Naive thymus-derived CD4-positive, alpha-beta T cell (primary cell): ENCODE measurements around the gene DDR1. TPM values are rescaled to one million over a fixed set of nuclear protein-coding genes. Genes with fewer than 3 reads are reported as not detected.

Experiments
- ATAC-seq: fragments of 150-1000 bp; cut with Tn5 transposase; 2 replicates; pipeline ENCODE4 v1.10.0; 2021; ENCODE audit warnings: mild to moderate bottlenecking, moderate library complexity
- CTCF ChIA-PET: fragments of 350-600 bp; sonication (Branson Sonifier 250); formaldehyde crosslinking; loops from one replicate; lab custom pipeline; 2021; ENCODE audit warnings: antibody characterized with exemption; lab: Charles Lee
- POLR2A ChIA-PET: fragments of 350-600 bp; sonication (Branson Sonifier 250); formaldehyde crosslinking; loops from one replicate; lab custom pipeline; 2021; ENCODE audit warnings: antibody characterized with exemption, inconsistent platforms; lab: Charles Lee
- DNase-seq, 9 donors: peaks; one replicate each; pipeline versions ENCODE4 v3.0.0 to v3.0.0-alpha.2; 2020 to 2022; ENCODE audit warnings: mixed read lengths in 1 of 9
- H3K27ac ChIP-seq: one replicate; pipeline ENCODE4 v1.7.0; 2013; ENCODE audit warnings: mild to moderate bottlenecking, low read depth, low read length, moderate library complexity
- H3K27me3 ChIP-seq, 2 donors: one replicate each; pipeline ENCODE4 v1.7.0; 2013; ENCODE audit warnings: low read length in 2 of 2, mild to moderate bottlenecking in 2 of 2, moderate library complexity in 2 of 2; ENCODE audit not compliant: control insufficient read depth in 2 of 2, insufficient read depth in 2 of 2
- H3K36me3 ChIP-seq, 3 experiments: 1 replicate in 2 of 3; 2 replicates in 1 of 3; pipeline ENCODE4 v1.7.0; 2013; ENCODE audit warnings: low read length in 3 of 3, mild to moderate bottlenecking in 3 of 3, moderate library complexity in 1 of 3; ENCODE audit not compliant: insufficient read depth in 3 of 3, control insufficient read depth in 2 of 3
- H3K4me1 ChIP-seq, 2 donors: one replicate each; pipeline ENCODE4 v1.7.0; 2013; ENCODE audit warnings: low read length in 2 of 2, mild to moderate bottlenecking in 2 of 2, moderate library complexity in 1 of 2; ENCODE audit not compliant: control insufficient read depth in 2 of 2, insufficient read depth in 2 of 2
- H3K4me3 ChIP-seq: 2 replicates; pipeline ENCODE4 v1.7.0; 2013; ENCODE audit warnings: mild to moderate bottlenecking, low read length
- H3K9me3 ChIP-seq, 3 experiments: 1 replicate in 2 of 3; 2 replicates in 1 of 3; pipeline ENCODE4 v1.7.0; 2013; ENCODE audit warnings: low read length in 3 of 3; ENCODE audit not compliant: control insufficient read depth in 2 of 3
- H3K27ac Mint-ChIP-seq, 9 donors: one replicate each; pipeline ENCODE4 v1.8.0; 2020 to 2022; ENCODE audit warnings: mixed read lengths in 9 of 9, mild to moderate bottlenecking in 8 of 9, moderate library complexity in 5 of 9, inconsistent platforms in 2 of 9
- H3K27me3 Mint-ChIP-seq, 5 donors: one replicate each; pipeline ENCODE4 v1.8.0; 2021 to 2022; ENCODE audit warnings: mixed read lengths in 5 of 5, mild to moderate bottlenecking in 1 of 5
- H3K36me3 Mint-ChIP-seq, 5 donors: one replicate each; pipeline ENCODE4 v1.8.0; 2020 to 2022; ENCODE audit warnings: mixed read lengths in 5 of 5, mild to moderate bottlenecking in 3 of 5, inconsistent platforms in 1 of 5
- H3K4me1 Mint-ChIP-seq, 7 donors: one replicate each; pipeline ENCODE4 v1.8.0; 2020 to 2022; ENCODE audit warnings: mixed read lengths in 7 of 7, mild to moderate bottlenecking in 3 of 7, inconsistent platforms in 1 of 7
- H3K4me3 Mint-ChIP-seq, 10 donors: one replicate each; pipeline ENCODE4 v1.8.0; 2020 to 2022; ENCODE audit warnings: mild to moderate bottlenecking in 10 of 10, mixed read lengths in 10 of 10, moderate library complexity in 6 of 10, inconsistent platforms in 2 of 10
- H3K9me3 Mint-ChIP-seq, 11 donors: one replicate each; pipeline ENCODE4 v1.8.0; 2020 to 2022; ENCODE audit warnings: mixed read lengths in 11 of 11, mild to moderate bottlenecking in 4 of 11, inconsistent platforms in 1 of 11, moderate library complexity in 1 of 11
- intact Hi-C, 2 donors: fragments of 100-400 bp; cut with micrococcal nuclease; formaldehyde crosslinking; loops; one replicate each; pipeline ENCODE4 v1.15.1; 2023
- polyA plus RNA-seq, 2 donors: library from polyadenylated mRNA; unstranded; fragments of 300-500 nt; fragmentation: Illumina TruSeq; gene quantifications; one replicate each; pipeline ENCODE4 v1.2.3, GENCODE V29; 2021
- total RNA-seq, 6 experiments: library from RNA in 5 of 6; stranded (reverse) in 5 of 6; gene quantifications; 1 replicate in 5 of 6; 2 replicates in 1 of 6; pipeline ENCODE4 v1.2.3 and lab custom pipeline; 2021 to 2026

DDR1 gene
- total and polyA plus RNA-seq, 7 experiments from 2014 or later, result 1.8 to 23.8 (median 17.3) TPM

DNA sequence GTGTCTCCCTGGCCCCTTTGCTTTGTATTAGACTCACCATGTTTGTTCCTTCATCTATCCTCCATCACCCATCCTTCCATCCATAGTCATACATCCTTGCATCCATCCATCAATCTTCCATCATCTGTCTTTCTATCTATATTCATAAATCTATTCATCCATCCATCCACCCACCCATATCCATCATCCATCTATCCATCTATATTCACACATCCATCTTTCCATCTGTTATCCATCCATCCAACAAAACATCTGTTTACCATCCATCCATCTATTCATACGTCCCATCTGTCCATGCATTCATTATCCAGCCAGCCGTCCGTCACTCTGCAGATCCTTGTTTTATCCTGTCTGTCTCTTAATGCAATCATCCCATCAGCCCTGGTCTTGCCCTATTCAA is 10.6 kb downstream of the DDR1 start:
- peaks cover 0 to 6% (median 0%) of the 10 kb centered on the region in 7 donors for H3K4me1 Mint-ChIP-seq
- intact Hi-C loops, result no loop called here
- DNase-seq, result no peak

GRCh38 chr6:30895343-30895742 is 11.0 kb downstream of the DDR1 start:
- POLR2A ChIA-PET, result no interaction called here
- DNase-seq, result no peak
- H3K4me1 ChIP-seq, result no peaks in the 10 kb centered on the region
- no peaks in the 10 kb centered on the region for H3K9me3 Mint-ChIP-seq
- no peak overlapping the region for H3K27ac Mint-ChIP-seq
- no peak for ATAC-seq
- no peak overlapping the region for H3K4me3 ChIP-seq
- no peaks in the 10 kb centered on the region for H3K9me3 ChIP-seq
- peaks cover 0 to 6% (median 0%) of the 10 kb centered on the region in 7 donors for H3K4me1 Mint-ChIP-seq
- no peaks in the 10 kb centered on the region for H3K27me3 ChIP-seq
- intact Hi-C loops, result no loop called here
- no peak overlapping the region for H3K4me3 Mint-ChIP-seq
- H3K27me3 Mint-ChIP-seq, result no peaks in the 10 kb centered on the region
- H3K27ac ChIP-seq, result no peak overlapping the region
- peaks cover 4 to 36% (median 13%) of the 10 kb centered on the region in 5 donors for H3K36me3 Mint-ChIP-seq
- peaks cover 0 to 76% (median 7%) of the 10 kb centered on the region in 3 experiments for H3K36me3 ChIP-seq
- CTCF ChIA-PET, result no interaction called here

More for the DNA sequence above, 10.6 kb downstream of the DDR1 start:
- Mint-ChIP-seq H3K36me3 (peaks cover 7 to 41% (median 13%) of the 10 kb centered on the region in 5 donors), H3K27ac (peak overlapping the region in 2 of 9 donors; percentile 19 to 39), H3K9me3 (no peaks in the 10 kb centered on the region), H3K4me3 (no peak overlapping the region), H3K27me3 (no peaks in the 10 kb centered on the region)
- CTCF ChIA-PET, result interaction anchor here (1.2 kb wide), 1 partner anchor 65 kb away, joined by 3 read pairs; no protein-coding TSS in a partner anchor
- Histone ChIP-seq H3K4me3 (no peak overlapping the region), H3K9me3 (no peaks in the 10 kb centered on the region), H3K27ac (no peak overlapping the region), H3K36me3 (peaks cover 0 to 79% (median 7%) of the 10 kb centered on the region in 3 experiments), H3K4me1 (no peaks in the 10 kb centered on the region), H3K27me3 (no peaks in the 10 kb centered on the region)
- ATAC-seq, result no peak
- POLR2A ChIA-PET, result no interaction called here

GRCh38 chr6:30896541-30896940 is 12.2 kb downstream of the DDR1 start:
- Mint-ChIP-seq H3K9me3 (no peaks in the 10 kb centered on the region), H3K27ac (no peak overlapping the region), H3K27me3 (no peaks in the 10 kb centered on the region), H3K4me3 (no peak overlapping the region), H3K36me3 (peaks cover 3 to 34% (median 13%) of the 10 kb centered on the region in 5 donors), H3K4me1 (peaks cover 0 to 6% (median 0%) of the 10 kb centered on the region in 7 donors)
- ChIA-PET CTCF (interaction anchor here (0.6 kb wide), 1 partner anchor 160 kb away, joined by 3 read pairs; no protein-coding TSS in a partner anchor), POLR2A (no interaction called here)
- ATAC-seq (no peak), DNase-seq (no peak)
- Histone ChIP-seq H3K9me3 (no peaks in the 10 kb centered on the region), H3K27me3 (no peaks in the 10 kb centered on the region), H3K36me3 (peaks cover 0 to 65% (median 7%) of the 10 kb centered on the region in 3 experiments), H3K4me3 (no peak overlapping the region), H3K4me1 (no peaks in the 10 kb centered on the region), H3K27ac (no peak overlapping the region)
- intact Hi-C loops, result no loop called here

DNA sequence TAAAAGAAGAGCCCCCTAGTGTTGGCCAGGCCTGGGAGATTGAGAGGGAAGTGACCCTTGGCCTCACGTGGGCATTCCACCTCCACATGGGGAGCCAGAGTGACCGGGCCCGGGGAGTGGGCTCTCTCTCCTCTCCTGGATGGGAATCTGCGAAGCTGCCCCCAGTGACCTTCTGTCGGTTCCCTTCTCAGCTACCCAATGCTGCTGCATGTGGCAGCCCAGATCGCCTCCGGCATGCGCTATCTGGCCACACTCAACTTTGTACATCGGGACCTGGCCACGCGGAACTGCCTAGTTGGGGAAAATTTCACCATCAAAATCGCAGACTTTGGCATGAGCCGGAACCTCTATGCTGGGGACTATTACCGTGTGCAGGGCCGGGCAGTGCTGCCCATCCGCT is 13.6 kb downstream of the DDR1 start:
- Histone ChIP-seq H3K36me3 (peaks cover 0 to 60% (median 7%) of the 10 kb centered on the region in 3 experiments), H3K27me3 (no peaks in the 10 kb centered on the region), H3K9me3 (no peaks in the 10 kb centered on the region), H3K27ac (no peak overlapping the region), H3K4me1 (no peaks in the 10 kb centered on the region), H3K4me3 (no peak overlapping the region)
- Mint-ChIP-seq H3K4me1 (peaks cover 0 to 6% (median 0%) of the 10 kb centered on the region in 7 donors), H3K4me3 (no peak overlapping the region), H3K36me3 (peaks cover 3 to 28% (median 8%) of the 10 kb centered on the region in 5 donors), H3K27ac (peak overlapping the region in 1 of 9 donors; percentile 41), H3K27me3 (no peaks in the 10 kb centered on the region), H3K9me3 (no peaks in the 10 kb centered on the region)
- intact Hi-C loops, result no loop called here
- POLR2A ChIA-PET, result no interaction called here
- ATAC-seq (no peak), DNase-seq (no peak)
- CTCF ChIA-PET, result no interaction called here

GRCh38 chr6:30898750-30899360 is 14.5 kb downstream of the DDR1 start:
- H3K4me1 ChIP-seq, result no peaks in the 10 kb centered on the region
- H3K27me3 ChIP-seq, result no peaks in the 10 kb centered on the region
- no peak overlapping the region for H3K4me3 Mint-ChIP-seq
- intact Hi-C loops, result no loop called here
- no peak overlapping the region for H3K4me3 ChIP-seq
- H3K36me3 ChIP-seq, result peaks cover 0 to 52% (median 7%) of the 10 kb centered on the region in 3 experiments
- no peak overlapping the region for H3K27ac Mint-ChIP-seq
- POLR2A ChIA-PET, result interaction anchor here (1.7 kb wide), 1 partner anchor 15 kb away, joined by 3 read pairs; the partner anchor contains the start of gene DDR1
- H3K9me3 ChIP-seq, result no peaks in the 10 kb centered on the region
- H3K9me3 Mint-ChIP-seq, result no peaks in the 10 kb centered on the region
- ATAC-seq (no peak), DNase-seq (no peak)
- no peaks in the 10 kb centered on the region for H3K27me3 Mint-ChIP-seq
- H3K4me1 Mint-ChIP-seq, result peaks cover 0 to 6% (median 0%) of the 10 kb centered on the region in 7 donors
- CTCF ChIA-PET, result no interaction called here
- H3K36me3 Mint-ChIP-seq, result peaks cover 3 to 28% (median 8%) of the 10 kb centered on the region in 5 donors
- no peak overlapping the region for H3K27ac ChIP-seq

GRCh38 chr6:30900863-30901417 is 16.6 kb downstream of the DDR1 start:
- ChIA-PET POLR2A (interaction anchor here (0.6 kb wide), 1 partner anchor 138 kb away, joined by 3 read pairs; no protein-coding TSS in a partner anchor), CTCF (no interaction called here)
- Mint-ChIP-seq H3K36me3 (peaks cover 0 to 16% (median 0%) of the 10 kb centered on the region in 5 donors), H3K27ac (no peak overlapping the region), H3K27me3 (no peaks in the 10 kb centered on the region), H3K4me3 (no peak overlapping the region), H3K9me3 (no peaks in the 10 kb centered on the region), H3K4me1 (peaks cover 0 to 5% (median 0%) of the 10 kb centered on the region in 7 donors)
- H3K9me3 ChIP-seq, result no peaks in the 10 kb centered on the region
- H3K4me1 ChIP-seq, result no peaks in the 10 kb centered on the region
- DNase-seq, result no peak
- no peak for ATAC-seq
- H3K36me3 ChIP-seq, result peaks cover 0 to 34% (median 7%) of the 10 kb centered on the region in 3 experiments
- no peak overlapping the region for H3K4me3 ChIP-seq
- intact Hi-C loops, result no loop called here
- no peak overlapping the region for H3K27ac ChIP-seq
- H3K27me3 ChIP-seq, result no peaks in the 10 kb centered on the region
